GM23338 (cell line): Measurements from ENCODE around the gene CARHSP1. TPM values are rescaled to one million over a fixed set of nuclear protein-coding genes. Genes with fewer than 3 reads are reported as not detected.

Experiments used
- ATAC-seq: fragments of 200-7000 bp; cut with Tn5 transposase; 3 replicates; pipeline ENCODE4 v1.9.1; 2020
- DNase-seq: peaks from one replicate; pipeline ENCODE4 v3.0.0-alpha.2; 2015; ENCODE audit warnings: low spot score
- H2AFZ ChIP-seq: fragments of 200-600 bp; sonication (generic); 2 replicates; pipeline ENCODE4 v1.8.0; 2016; ENCODE audit warnings: antibody characterized with exemption, mild to moderate bottlenecking, moderate library complexity
- H3F3A ChIP-seq: fragments of 200-600 bp; sonication (generic); replicated peaks from 2 replicates; pipeline ENCODE4 v1.8.0; 2017; ENCODE audit warnings: antibody characterized with exemption, mixed run types, low read depth
- H3K27ac ChIP-seq: fragments of 200-600 bp; sonication (generic); 2 replicates; pipeline ENCODE4 v1.6.1; 2016; ENCODE audit warnings: low read depth
- H3K27me3 ChIP-seq: fragments of 200-600 bp; sonication (generic); 2 replicates; pipeline ENCODE4 v1.8.0; 2016; ENCODE audit warnings: mild to moderate bottlenecking, mixed run types, moderate library complexity; ENCODE audit not compliant: insufficient read depth
- H3K36me3 ChIP-seq: fragments of 200-600 bp; sonication (generic); 2 replicates; pipeline ENCODE4 v1.8.0; 2016; ENCODE audit warnings: mild to moderate bottlenecking; ENCODE audit not compliant: insufficient read depth
- H3K4me1 ChIP-seq: fragments of 200-600 bp; sonication (generic); 2 replicates; pipeline ENCODE4 v1.8.0; 2016; ENCODE audit warnings: mild to moderate bottlenecking, moderate library complexity; ENCODE audit not compliant: insufficient read depth
- H3K4me2 ChIP-seq: fragments of 200-600 bp; sonication (generic); 2 replicates; pipeline ENCODE4 v1.7.1; 2017; ENCODE audit warnings: mixed run types
- H3K4me3 ChIP-seq: fragments of 200-600 bp; sonication (generic); 2 replicates; pipeline ENCODE4 v1.6.1; 2016; ENCODE audit warnings: mixed run types
- H3K79me2 ChIP-seq: fragments of 200-600 bp; sonication (generic); replicated peaks from 2 replicates; pipeline ENCODE4 v1.8.0; 2017; ENCODE audit warnings: mild to moderate bottlenecking; ENCODE audit not compliant: insufficient read depth
- H3K9me2 ChIP-seq: fragments of 200-600 bp; sonication (generic); 2 replicates; pipeline ENCODE4 v1.8.0; 2017; ENCODE audit not compliant: insufficient read depth
- H4K20me1 ChIP-seq: fragments of 200-600 bp; sonication (generic); replicated peaks from 2 replicates; pipeline ENCODE4 v1.8.0; 2017; ENCODE audit warnings: mild to moderate bottlenecking; ENCODE audit not compliant: insufficient read depth
- H3K27ac Mint-ChIP-seq: 2 replicates; pipeline ENCODE4 v1.8.0; 2020; ENCODE audit warnings: inconsistent platforms, mild to moderate bottlenecking, moderate library complexity, mixed read lengths
- H3K27me3 Mint-ChIP-seq: 3 replicates; pipeline ENCODE4 v1.8.0; 2022; ENCODE audit warnings: low read depth, mild to moderate bottlenecking, moderate library complexity, mixed read lengths, inconsistent platforms; ENCODE audit not compliant: insufficient read depth, poor library complexity
- H3K36me3 Mint-ChIP-seq: 3 replicates; pipeline ENCODE4 v1.8.0; 2021; ENCODE audit warnings: low read depth, mild to moderate bottlenecking, inconsistent platforms, moderate library complexity, mixed read lengths
- H3K4me1 Mint-ChIP-seq: 3 replicates; pipeline ENCODE4 v1.8.0; 2020; ENCODE audit warnings: mild to moderate bottlenecking, inconsistent platforms, mixed read lengths
- H3K4me3 Mint-ChIP-seq: 3 replicates; pipeline ENCODE4 v1.8.0; 2021; ENCODE audit warnings: moderate library complexity, mild to moderate bottlenecking, inconsistent platforms, mixed read lengths
- H3K9me3 Mint-ChIP-seq: 3 replicates; pipeline ENCODE4 v1.8.0; 2020; ENCODE audit warnings: moderate library complexity, mild to moderate bottlenecking, inconsistent platforms, mixed read lengths
- CREB1 ChIP-seq: fragments of 250-450 bp; sonication (Bioruptor Pico); IDR thresholded peaks from 2 replicates; pipeline ENCODE4 v1.5.0; 2020; ENCODE audit warnings: low read depth, mild to moderate bottlenecking, moderate library complexity
- EZH2 ChIP-seq: fragments of 200-600 bp; sonication (generic); IDR thresholded peaks from one replicate; pipeline ENCODE4 v1.8.0; 2017; ENCODE audit warnings: antibody characterized with exemption, mild to moderate bottlenecking, low read depth; ENCODE audit not compliant: unreplicated experiment
- EZH2phosphoT487 ChIP-seq: fragments of 200-600 bp; sonication (generic); IDR thresholded peaks from one replicate; pipeline ENCODE4 v1.8.1; 2018; ENCODE audit warnings: antibody characterized with exemption; ENCODE audit not compliant: unreplicated experiment
- JUNB ChIP-seq: IDR thresholded peaks from one replicate; pipeline ENCODE4 v1.6.1; 2016; ENCODE audit warnings: antibody characterized with exemption; ENCODE audit not compliant: unreplicated experiment
- POLR2AphosphoS5 ChIP-seq: IDR thresholded peaks from 2 replicates; pipeline ENCODE4 v1.6.1; 2016; ENCODE audit warnings: antibody characterized with exemption, low read depth
- ZNF114 ChIP-seq: fragments of 250-450 bp; sonication (Bioruptor Pico); IDR thresholded peaks from 2 replicates; pipeline ENCODE4 v1.5.0; 2020; ENCODE audit warnings: mild to moderate bottlenecking, moderate library complexity
- polyA plus RNA-seq: library from polyadenylated mRNA; unstranded; fragments of >200 nt; fragmentation: Nextera tagmentation; extraction: Ambion mirVana; gene quantifications from 2 replicates; pipeline ENCODE4 v1.2.1, GENCODE V29; 2016
- total RNA-seq: library from RNA; depleted of rRNA; stranded (reverse); fragments of >200 nt; shearing (Covaris generic); gene quantifications from 2 replicates; pipeline ENCODE4 v1.2.3, GENCODE V29; 2014
- TF ChIP-seq, protein P1 (sequence below), 2 experiments: fragments of 200-600 bp in 1 of 2; sonication (generic) in 1 of 2; conservative IDR thresholded peaks; 2 replicates each; pipeline versions ENCODE4 v1.5.1 to v1.6.1; 2016 to 2017; ENCODE audit warnings: antibody characterized with exemption in 2 of 2, low read depth in 2 of 2, mild to moderate bottlenecking in 2 of 2, moderate library complexity in 1 of 2
- TF ChIP-seq, protein P2 (sequence below): IDR thresholded peaks from 2 replicates; pipeline ENCODE4 v1.6.1; 2016; ENCODE audit warnings: antibody characterized with exemption

The CARHSP1 gene
- total and polyA plus RNA-seq, 2 experiments from 2014 or later, result 286 to 339 TPM

DNA sequence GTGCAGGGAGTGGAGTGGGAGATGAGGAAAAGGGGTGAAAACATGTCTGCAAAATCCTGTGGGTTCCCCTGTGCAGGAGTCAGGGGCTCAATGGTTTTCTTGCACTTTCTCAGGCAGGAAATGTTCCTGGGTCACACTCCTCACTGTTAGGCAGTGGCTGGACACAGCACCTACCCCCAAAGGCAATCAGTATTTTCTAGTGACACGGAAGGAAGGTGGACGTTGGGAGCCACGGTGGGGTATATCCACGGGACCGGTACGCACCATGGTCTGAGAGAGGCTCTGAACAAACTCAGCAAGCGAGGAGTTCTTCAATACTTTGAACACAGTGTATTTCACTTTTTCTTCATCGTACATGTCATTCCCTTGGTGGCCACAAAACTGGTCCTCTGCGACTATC lies 34.2 kb upstream of the CARHSP1 start:
- H3K9me2 ChIP-seq, result no peaks in the 10 kb centered on the region
- no peak overlapping the region for H3K27ac ChIP-seq
- peaks cover 12% of the 10 kb centered on the region for H3F3A ChIP-seq
- TF ChIP-seq JUNB (no peak), ZNF114 (CRISPR knock-in tag) (no peak), POLR2AphosphoS5 (no peak)
- TF ChIP-seq, protein P1, sequence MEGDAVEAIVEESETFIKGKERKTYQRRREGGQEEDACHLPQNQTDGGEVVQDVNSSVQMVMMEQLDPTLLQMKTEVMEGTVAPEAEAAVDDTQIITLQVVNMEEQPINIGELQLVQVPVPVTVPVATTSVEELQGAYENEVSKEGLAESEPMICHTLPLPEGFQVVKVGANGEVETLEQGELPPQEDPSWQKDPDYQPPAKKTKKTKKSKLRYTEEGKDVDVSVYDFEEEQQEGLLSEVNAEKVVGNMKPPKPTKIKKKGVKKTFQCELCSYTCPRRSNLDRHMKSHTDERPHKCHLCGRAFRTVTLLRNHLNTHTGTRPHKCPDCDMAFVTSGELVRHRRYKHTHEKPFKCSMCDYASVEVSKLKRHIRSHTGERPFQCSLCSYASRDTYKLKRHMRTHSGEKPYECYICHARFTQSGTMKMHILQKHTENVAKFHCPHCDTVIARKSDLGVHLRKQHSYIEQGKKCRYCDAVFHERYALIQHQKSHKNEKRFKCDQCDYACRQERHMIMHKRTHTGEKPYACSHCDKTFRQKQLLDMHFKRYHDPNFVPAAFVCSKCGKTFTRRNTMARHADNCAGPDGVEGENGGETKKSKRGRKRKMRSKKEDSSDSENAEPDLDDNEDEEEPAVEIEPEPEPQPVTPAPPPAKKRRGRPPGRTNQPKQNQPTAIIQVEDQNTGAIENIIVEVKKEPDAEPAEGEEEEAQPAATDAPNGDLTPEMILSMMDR (conservative IDR thresholded peaks at IDR 0.05; ENCODE audit: low read depth in 2 of 2), result no peak
- TF ChIP-seq, protein P2, sequence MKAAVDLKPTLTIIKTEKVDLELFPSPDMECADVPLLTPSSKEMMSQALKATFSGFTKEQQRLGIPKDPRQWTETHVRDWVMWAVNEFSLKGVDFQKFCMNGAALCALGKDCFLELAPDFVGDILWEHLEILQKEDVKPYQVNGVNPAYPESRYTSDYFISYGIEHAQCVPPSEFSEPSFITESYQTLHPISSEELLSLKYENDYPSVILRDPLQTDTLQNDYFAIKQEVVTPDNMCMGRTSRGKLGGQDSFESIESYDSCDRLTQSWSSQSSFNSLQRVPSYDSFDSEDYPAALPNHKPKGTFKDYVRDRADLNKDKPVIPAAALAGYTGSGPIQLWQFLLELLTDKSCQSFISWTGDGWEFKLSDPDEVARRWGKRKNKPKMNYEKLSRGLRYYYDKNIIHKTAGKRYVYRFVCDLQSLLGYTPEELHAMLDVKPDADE, result no peak
- H3K4me1 ChIP-seq, result no peaks in the 10 kb centered on the region
- Mint-ChIP-seq H3K27me3 (peaks cover 7% of the 10 kb centered on the region), H3K4me3 (no peak overlapping the region), H3K27ac (no peak overlapping the region), H3K36me3 (peaks cover 95% of the 10 kb centered on the region), H3K9me3 (no peaks in the 10 kb centered on the region), H3K4me1 (peaks cover 6% of the 10 kb centered on the region; the same call in 1 of the 3 replicates)
- H3K4me3 ChIP-seq, result no peak overlapping the region
- H3K27me3 ChIP-seq, result no peaks in the 10 kb centered on the region
- ATAC-seq (no peak), DNase-seq (no peak)
- peaks cover 20% of the 10 kb centered on the region for H4K20me1 ChIP-seq
- H3K79me2 ChIP-seq, result no peaks in the 10 kb centered on the region
- no peak overlapping the region for H2AFZ ChIP-seq
- peaks cover 75% of the 10 kb centered on the region for H3K36me3 ChIP-seq
- H3K4me2 ChIP-seq, result no peak overlapping the region

DNA sequence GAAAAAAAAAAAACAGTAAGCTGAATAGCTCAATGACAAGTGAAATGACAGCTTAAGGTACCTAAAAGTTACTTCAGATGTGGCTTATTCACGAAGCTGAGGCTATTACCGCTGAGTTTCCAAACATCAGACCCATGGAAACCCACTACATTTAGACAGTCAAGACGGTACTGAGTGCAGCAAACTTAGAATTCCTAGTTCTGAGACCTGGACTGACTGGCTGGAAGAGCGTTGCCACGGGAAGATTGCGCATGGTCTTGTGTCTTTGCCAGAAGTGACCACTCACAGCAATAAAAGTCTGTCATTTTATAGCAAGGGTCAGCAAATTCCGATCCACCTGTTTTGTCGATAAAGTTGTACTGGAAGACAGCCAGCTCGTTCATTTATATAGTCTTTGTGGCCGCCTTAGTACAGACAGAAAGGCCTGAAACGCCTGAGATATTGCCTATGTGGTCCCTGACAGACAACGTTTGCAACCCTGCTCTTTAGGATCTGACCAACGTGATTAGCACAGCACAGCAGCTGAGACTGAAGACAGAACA lies 32.6 kb upstream of the CARHSP1 start:
- Histone ChIP-seq H3K4me2 (no peak overlapping the region), H3K9me2 (no peaks in the 10 kb centered on the region), H2AFZ (no peak overlapping the region), H3K4me1 (no peaks in the 10 kb centered on the region), H3K4me3 (no peak overlapping the region), H3F3A (peaks cover 16% of the 10 kb centered on the region), H3K36me3 (peaks cover 72% of the 10 kb centered on the region), H3K79me2 (no peaks in the 10 kb centered on the region), H3K27me3 (no peaks in the 10 kb centered on the region), H4K20me1 (peaks cover 23% of the 10 kb centered on the region), H3K27ac (0 out of 2 replicates have a peak overlapping the region, but pooled peaks have one; percentile 47)
- ATAC-seq (no peak), DNase-seq (no peak)
- no peak overlapping the region for H3K4me3 Mint-ChIP-seq
- H3K9me3 Mint-ChIP-seq, result no peaks in the 10 kb centered on the region
- peaks cover 7% of the 10 kb centered on the region for H3K27me3 Mint-ChIP-seq
- no peak overlapping the region for H3K27ac Mint-ChIP-seq
- peaks cover 97% of the 10 kb centered on the region for H3K36me3 Mint-ChIP-seq
- no peak for TF ChIP-seq EZH2
- TF ChIP-seq CREB1, result no peak
- no peak for TF ChIP-seq POLR2AphosphoS5
- no peak for TF ChIP-seq ZNF114 (CRISPR knock-in tag)
- no peak for TF ChIP-seq EZH2phosphoT487
- peaks cover 6% of the 10 kb centered on the region; the same call in 1 of the 3 replicates for H3K4me1 Mint-ChIP-seq
